Fibroblast of the aortic adventitia (primary cell): ENCODE results near the gene ATP7B. TPM values are rescaled to one million over a fixed set of nuclear protein-coding genes. Genes with fewer than 3 reads are reported as not detected.

Source experiments
- DNase-seq: peaks from one replicate; pipeline ENCODE4 v3.0.0-alpha.2; 2010; ENCODE audit warnings: low read depth
- H3K4me3 ChIP-seq: 2 replicates; pipeline ENCODE4 v1.5.1; 2011; ENCODE audit warnings: low read depth, mild to moderate bottlenecking, control low read depth, low read length, moderate library complexity
- CTCF ChIP-seq: IDR thresholded peaks from 2 replicates; pipeline ENCODE4 v1.5.1; 2011; ENCODE audit warnings: mild to moderate bottlenecking, low read length, control low read depth, inconsistent platforms; ENCODE audit not compliant: insufficient read depth
- total RNA-seq: library from RNA; depleted of rRNA; stranded (reverse); fragments of >200 nt; gene quantifications from 2 replicates; pipeline ENCODE4 v1.2.3, GENCODE V29; 2012; ENCODE audit warnings: low replicate concordance

The ATP7B gene
- total RNA-seq, 1 donor, result 1.5 TPM

GRCh38 chr13:51883226-51883600, 128.0 kb downstream of the ATP7B start:
- DNase-seq, result no peak
- H3K4me3 ChIP-seq, result no peak overlapping the region
- no peak for TF ChIP-seq CTCF

Other genes starting within 250 kb of the ATP7B start
- 2.0 and 3.8 TPM in 2 replicates for gene DHRS12, start 207.3 kb downstream of the ATP7B start, total RNA-seq
- gene TMEM272, start 166.3 kb downstream of the ATP7B start, total RNA-seq, result not detected in 2 replicates
- not detected in 2 replicates for gene CCDC70, start 149.5 kb downstream of the ATP7B start, total RNA-seq
- gene ALG11, start 948 bp upstream of the ATP7B start, total RNA-seq, result 23.1 and 36.3 TPM in 2 replicates
- gene UTP14C, start 13.2 kb upstream of the ATP7B start, total RNA-seq, result 13.3 and 14.7 TPM in 2 replicates
- gene NEK5, start 117.6 kb upstream of the ATP7B start, total RNA-seq, result 0.45 TPM in 1 of 2 replicates, not detected in the other
- gene NEK3, start 148.1 kb upstream of the ATP7B start, total RNA-seq, result 12.3 and 33.9 TPM in 2 replicates